ENCODE results near the gene CNTN4. TPM values are rescaled to one million over a fixed set of nuclear protein-coding genes. Genes with fewer than 3 reads are reported as not detected.
"Not testable (repeated sequence)": the region's sequence is repeated elsewhere in the genome, so short reads cannot be mapped to it uniquely, and the experiment has no call there.

The CNTN4 gene
- total RNA-seq, 4 donors from 2014 or later = 33.6 to 112 (median 53.1) TPM

- DNase-seq = no peak
- peaks cover 10% of the 10 kb centered on the region for H3K27me3 ChIP-seq
- 80 to 86% methylated on average over 5 of the region's 5 CpGs for WGBS, 2 donors
- TF ChIP-seq, protein P1, sequence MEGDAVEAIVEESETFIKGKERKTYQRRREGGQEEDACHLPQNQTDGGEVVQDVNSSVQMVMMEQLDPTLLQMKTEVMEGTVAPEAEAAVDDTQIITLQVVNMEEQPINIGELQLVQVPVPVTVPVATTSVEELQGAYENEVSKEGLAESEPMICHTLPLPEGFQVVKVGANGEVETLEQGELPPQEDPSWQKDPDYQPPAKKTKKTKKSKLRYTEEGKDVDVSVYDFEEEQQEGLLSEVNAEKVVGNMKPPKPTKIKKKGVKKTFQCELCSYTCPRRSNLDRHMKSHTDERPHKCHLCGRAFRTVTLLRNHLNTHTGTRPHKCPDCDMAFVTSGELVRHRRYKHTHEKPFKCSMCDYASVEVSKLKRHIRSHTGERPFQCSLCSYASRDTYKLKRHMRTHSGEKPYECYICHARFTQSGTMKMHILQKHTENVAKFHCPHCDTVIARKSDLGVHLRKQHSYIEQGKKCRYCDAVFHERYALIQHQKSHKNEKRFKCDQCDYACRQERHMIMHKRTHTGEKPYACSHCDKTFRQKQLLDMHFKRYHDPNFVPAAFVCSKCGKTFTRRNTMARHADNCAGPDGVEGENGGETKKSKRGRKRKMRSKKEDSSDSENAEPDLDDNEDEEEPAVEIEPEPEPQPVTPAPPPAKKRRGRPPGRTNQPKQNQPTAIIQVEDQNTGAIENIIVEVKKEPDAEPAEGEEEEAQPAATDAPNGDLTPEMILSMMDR (IDR thresholded peaks at IDR 0.05) = no peak
- TF ChIP-seq POLR2A (IDR thresholded peaks at IDR 0.05) = no peak
- H3K4me1 ChIP-seq = no peaks in the 10 kb centered on the region
- no peaks in the 10 kb centered on the region for H3K36me3 ChIP-seq
- H3K27ac ChIP-seq = no peak overlapping the region
- intact Hi-C loops (cut with DNase I) = no loop called here
- H3K4me3 ChIP-seq (replicated peaks in 1 of 3) = no peak overlapping the region
- H3K9me3 ChIP-seq = no peaks in the 10 kb centered on the region
Measured at GRCh38 chr3:2517500-2518172, 419.0 kb downstream of the CNTN4 start.

GRCh38 chr3:2523281-2523836, 424.7 kb downstream of the CNTN4 start:
- no peak for DNase-seq
- 71 to 77% methylated on average over 2 of the region's 2 CpGs for WGBS, 2 donors
- Histone ChIP-seq H3K4me1 (no peaks in the 10 kb centered on the region), H3K27ac (no peak overlapping the region), H3K36me3 (no peaks in the 10 kb centered on the region), H3K27me3 (no peaks in the 10 kb centered on the region), H3K9me3 (no peaks in the 10 kb centered on the region), H3K4me3 (replicated peaks in 1 of 3) (no peak overlapping the region)
- intact Hi-C loops (cut with DNase I) = no loop called here
- TF ChIP-seq POLR2A (IDR thresholded peaks at IDR 0.05) = no peak
- TF ChIP-seq, protein P1 (IDR thresholded peaks at IDR 0.05) = no peak

- Histone ChIP-seq H3K27me3 (no peaks in the 10 kb centered on the region), H3K4me1 (no peaks in the 10 kb centered on the region), H3K4me3 (replicated peaks in 1 of 3) (no peak overlapping the region), H3K36me3 (no peaks in the 10 kb centered on the region), H3K9me3 (no peaks in the 10 kb centered on the region), H3K27ac (no peak overlapping the region)
- WGBS, 2 donors = 95 to 96% methylated on average over 2 of the region's 2 CpGs
- TF ChIP-seq POLR2A (IDR thresholded peaks at IDR 0.05) = no peak
- TF ChIP-seq, protein P1 (IDR thresholded peaks at IDR 0.05) = no peak
- intact Hi-C loops (cut with DNase I) = no loop called here
- no peak for DNase-seq
Measured at GRCh38 chr3:2525968-2526367, 427.3 kb downstream of the CNTN4 start.

DNA sequence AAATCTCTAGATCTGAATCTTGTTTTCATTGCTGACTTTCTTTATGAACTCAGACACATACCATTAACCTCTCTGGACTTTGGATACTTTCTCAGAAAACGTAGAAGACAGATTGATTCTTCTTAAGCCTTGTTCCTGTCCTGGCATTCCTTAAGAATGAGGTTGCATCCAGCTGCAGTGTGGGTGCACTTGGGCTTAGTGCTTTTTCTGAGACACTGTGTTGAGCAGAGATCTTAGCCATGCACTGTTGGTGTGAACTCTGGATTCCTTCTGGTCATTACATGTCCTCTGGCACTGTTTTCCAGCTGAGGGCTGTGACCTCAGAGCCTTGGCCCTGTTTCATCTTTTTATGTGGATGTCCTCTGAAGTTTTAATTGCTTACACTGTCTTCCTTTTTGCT, 428.3 kb downstream of the CNTN4 start:
- Histone ChIP-seq H3K4me3 (replicated peaks in 1 of 3) (no peak overlapping the region), H3K9me3 (no peaks in the 10 kb centered on the region), H3K4me1 (no peaks in the 10 kb centered on the region), H3K36me3 (no peaks in the 10 kb centered on the region), H3K27ac (no peak overlapping the region), H3K27me3 (no peaks in the 10 kb centered on the region)
- WGBS, 2 donors = 20 to 31% methylated on average over 1 of the region's 1 CpG
- DNase-seq = peak; percentile 9 to 34
- TF ChIP-seq, protein P1 (IDR thresholded peaks at IDR 0.05) = no peak
- TF ChIP-seq POLR2A (IDR thresholded peaks at IDR 0.05) = no peak
- intact Hi-C loops (cut with DNase I) = no loop called here

DNA sequence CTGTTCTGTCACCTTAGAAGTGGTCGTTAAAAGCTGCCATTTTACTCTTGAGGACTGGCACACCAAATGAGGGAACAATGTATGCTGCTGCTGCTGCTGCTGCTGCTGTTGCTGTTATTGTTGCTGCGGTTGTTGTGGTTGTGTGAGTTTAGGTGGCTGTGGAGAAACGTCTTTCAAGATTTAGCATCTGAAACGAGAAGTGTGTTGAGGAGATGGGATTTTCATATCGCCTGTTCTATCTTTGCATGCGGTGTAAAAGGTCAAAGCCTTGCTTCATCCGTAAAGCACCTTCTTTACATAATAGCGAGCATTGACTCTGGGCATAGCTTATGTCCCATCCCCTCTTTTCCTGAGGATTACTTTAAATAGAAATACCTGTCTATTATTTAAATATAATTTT, 428.7 kb downstream of the CNTN4 start:
- H3K27me3 ChIP-seq; H3K9me3 ChIP-seq; H3K4me3 ChIP-seq (replicated peaks in 1 of 3); DNase-seq; H3K4me1 ChIP-seq; H3K36me3 ChIP-seq; intact Hi-C loops (cut with DNase I); H3K27ac ChIP-seq: not testable (repeated sequence)
- 62 to 75% methylated on average over 6 to 7 of the region's 8 CpGs for WGBS, 2 donors

- H3K27ac ChIP-seq; H3K4me3 ChIP-seq (replicated peaks in 1 of 3); intact Hi-C loops (cut with DNase I); DNase-seq; H3K4me1 ChIP-seq; H3K27me3 ChIP-seq; H3K36me3 ChIP-seq; H3K9me3 ChIP-seq: not testable (repeated sequence)
- 83 to 84% methylated on average over 5 of the region's 6 CpGs for WGBS, 2 donors
Measured at GRCh38 chr3:2534767-2535166, 436.1 kb downstream of the CNTN4 start.
